WI38 (cell line): ENCODE data around the gene ABTB2.

ENCODE experiments used
- H3K4me3 ChIP-seq: 2 replicates; pipeline ENCODE4 v1.5.1; 2011; ENCODE audit warnings: low read depth, mild to moderate bottlenecking, control low read depth, low read length
- CTCF ChIP-seq: IDR thresholded peaks from 2 replicates; pipeline ENCODE4 v1.5.1; 2012; ENCODE audit warnings: low read depth, mild to moderate bottlenecking, control low read depth, low read length

Gene ABTB2

GRCh38 chr11:34292546-34292945, 65.3 kb downstream of the ABTB2 start:
- no peak overlapping the region for H3K4me3 ChIP-seq
- no peak for TF ChIP-seq CTCF

GRCh38 chr11:34292111-34292510, 65.7 kb downstream of the ABTB2 start:
- no peak overlapping the region for H3K4me3 ChIP-seq
- TF ChIP-seq CTCF, result no peak

- H3K4me3 ChIP-seq, result no peak overlapping the region
- no peak for TF ChIP-seq CTCF
Observed at GRCh38 chr11:34290926-34291325, 66.9 kb downstream of the ABTB2 start.

GRCh38 chr11:34288492-34288891, 69.3 kb downstream of the ABTB2 start:
- TF ChIP-seq CTCF, result no peak
- no peak overlapping the region for H3K4me3 ChIP-seq

GRCh38 chr11:34284811-34285481, 72.9 kb downstream of the ABTB2 start:
- TF ChIP-seq CTCF, result no peak

GRCh38 chr11:34284156-34284555, 73.7 kb downstream of the ABTB2 start:
- H3K4me3 ChIP-seq, result no peak overlapping the region
- TF ChIP-seq CTCF, result no peak

More at GRCh38 chr11:34284811-34285481, 72.9 kb downstream of the ABTB2 start:
- no peak overlapping the region for H3K4me3 ChIP-seq

- H3K4me3 ChIP-seq, result no peak overlapping the region
- no peak for TF ChIP-seq CTCF
Observed at GRCh38 chr11:34280945-34281872, 76.6 kb downstream of the ABTB2 start.
